GM20000 (cell line): ENCODE measurements around the gene USP13.
"Not testable (repeated sequence)": the region's sequence is repeated elsewhere in the genome, so short reads cannot be mapped to it uniquely, and the experiment has no call there.

Experiments
- DNase-seq: peaks from one replicate; pipeline ENCODE4 v3.0.0; 2012; ENCODE audit warnings: low spot score
- TF ChIP-seq, protein P1 (sequence below): IDR thresholded peaks from 2 replicates; pipeline ENCODE4 v1.5.1; 2012; ENCODE audit warnings: mild to moderate bottlenecking, control low read depth; ENCODE audit errors: extremely low read depth, missing control alignments

The USP13 gene

DNA sequence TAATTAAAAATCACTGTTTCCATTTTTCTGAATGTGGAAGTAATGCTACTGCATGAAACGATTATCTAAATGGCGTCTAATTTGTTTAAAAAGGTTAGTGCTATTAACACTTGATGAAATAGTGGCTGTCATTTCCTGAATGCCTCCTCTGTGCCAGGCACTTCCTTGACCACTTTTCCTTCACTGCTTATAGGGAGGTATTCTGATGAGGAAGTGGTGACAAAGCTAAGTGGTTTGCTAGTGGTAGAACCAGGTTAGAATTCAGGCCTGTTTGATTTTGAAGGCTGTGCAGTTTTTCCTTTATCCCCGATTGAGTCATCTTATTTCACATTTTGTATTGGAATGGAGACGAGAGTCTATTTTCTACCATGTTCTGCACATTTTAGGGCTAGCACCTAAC is 119.0 kb downstream of the USP13 start:
- TF ChIP-seq, protein P1, sequence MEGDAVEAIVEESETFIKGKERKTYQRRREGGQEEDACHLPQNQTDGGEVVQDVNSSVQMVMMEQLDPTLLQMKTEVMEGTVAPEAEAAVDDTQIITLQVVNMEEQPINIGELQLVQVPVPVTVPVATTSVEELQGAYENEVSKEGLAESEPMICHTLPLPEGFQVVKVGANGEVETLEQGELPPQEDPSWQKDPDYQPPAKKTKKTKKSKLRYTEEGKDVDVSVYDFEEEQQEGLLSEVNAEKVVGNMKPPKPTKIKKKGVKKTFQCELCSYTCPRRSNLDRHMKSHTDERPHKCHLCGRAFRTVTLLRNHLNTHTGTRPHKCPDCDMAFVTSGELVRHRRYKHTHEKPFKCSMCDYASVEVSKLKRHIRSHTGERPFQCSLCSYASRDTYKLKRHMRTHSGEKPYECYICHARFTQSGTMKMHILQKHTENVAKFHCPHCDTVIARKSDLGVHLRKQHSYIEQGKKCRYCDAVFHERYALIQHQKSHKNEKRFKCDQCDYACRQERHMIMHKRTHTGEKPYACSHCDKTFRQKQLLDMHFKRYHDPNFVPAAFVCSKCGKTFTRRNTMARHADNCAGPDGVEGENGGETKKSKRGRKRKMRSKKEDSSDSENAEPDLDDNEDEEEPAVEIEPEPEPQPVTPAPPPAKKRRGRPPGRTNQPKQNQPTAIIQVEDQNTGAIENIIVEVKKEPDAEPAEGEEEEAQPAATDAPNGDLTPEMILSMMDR, result no peak
- no peak for DNase-seq

DNA sequence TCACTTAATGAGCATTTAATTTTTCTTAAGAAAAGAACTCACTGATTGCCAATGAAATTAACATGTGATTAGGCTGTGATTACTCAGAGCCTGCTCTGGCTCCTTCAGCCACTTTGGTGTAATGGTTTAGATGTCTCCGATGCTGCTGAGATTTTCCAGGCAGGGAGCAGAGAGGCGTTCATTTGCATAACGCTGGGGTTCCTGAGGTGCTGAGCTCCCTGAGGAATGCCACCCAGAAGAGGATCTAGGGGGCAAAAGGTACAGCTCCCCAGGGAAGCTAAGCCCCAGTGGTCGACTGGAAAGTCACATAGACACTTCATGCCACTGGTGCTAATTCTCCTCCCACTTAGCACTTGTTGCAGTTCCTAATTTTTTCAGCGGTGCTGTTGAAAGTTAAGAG is 119.5 kb downstream of the USP13 start:
- TF ChIP-seq, protein P1, result no peak
- no peak for DNase-seq

DNA sequence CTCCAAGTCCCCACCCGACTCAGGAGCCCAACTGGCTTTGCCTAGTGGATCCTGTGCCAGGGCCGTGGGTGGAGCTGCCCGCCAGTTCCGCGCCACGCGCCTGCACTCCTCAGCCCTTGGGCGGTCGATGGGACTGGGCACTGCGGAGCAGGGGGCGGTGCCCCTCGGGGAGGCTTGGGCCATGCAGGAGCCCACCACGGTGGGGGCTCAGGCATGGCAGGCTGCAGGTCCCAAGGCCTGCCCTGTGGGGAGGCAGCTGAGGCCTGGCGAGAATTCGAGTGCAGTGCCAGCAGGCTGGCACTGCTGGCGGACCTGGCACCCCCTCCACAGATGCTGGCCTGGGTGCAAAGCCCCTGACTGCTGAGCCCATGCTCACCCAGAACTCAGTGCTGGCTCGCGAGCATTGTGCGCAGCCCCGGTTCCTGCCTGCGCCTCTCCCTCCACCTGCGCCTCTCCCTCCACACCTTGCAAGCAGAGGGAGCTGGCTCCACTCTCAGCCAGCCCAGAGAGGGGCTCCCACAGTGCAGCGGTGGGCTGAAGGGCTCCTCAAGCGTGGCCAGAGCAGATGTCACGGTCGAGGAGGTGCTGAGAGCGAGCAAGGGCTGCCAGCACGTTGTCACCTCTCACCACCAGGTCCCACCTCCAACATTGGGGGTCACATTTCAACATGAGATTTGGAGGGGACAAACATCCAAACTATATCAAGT is 122.7 kb downstream of the USP13 start:
- TF ChIP-seq, protein P1, result no peak
- no peak for DNase-seq

DNA sequence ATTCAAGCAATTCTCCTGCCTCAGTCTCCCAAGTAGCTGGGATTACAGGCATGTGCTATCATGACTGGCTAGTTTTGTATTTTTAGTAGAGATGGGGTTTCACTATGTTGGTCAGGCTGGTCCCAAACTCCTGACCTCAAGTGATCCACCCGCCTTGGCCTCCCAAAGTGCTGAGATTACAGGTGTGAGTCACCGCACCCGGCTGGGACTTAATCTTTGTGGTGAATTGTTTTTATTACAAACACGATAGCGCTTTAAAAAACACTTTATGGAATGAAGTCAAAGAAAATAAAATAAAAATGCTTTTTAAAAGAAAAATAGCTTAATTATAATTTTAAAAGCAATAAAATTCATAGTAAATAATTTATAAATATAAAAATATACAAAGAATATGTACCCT is 130.0 kb downstream of the USP13 start:
- not testable (repeated sequence) for DNase-seq

DNA sequence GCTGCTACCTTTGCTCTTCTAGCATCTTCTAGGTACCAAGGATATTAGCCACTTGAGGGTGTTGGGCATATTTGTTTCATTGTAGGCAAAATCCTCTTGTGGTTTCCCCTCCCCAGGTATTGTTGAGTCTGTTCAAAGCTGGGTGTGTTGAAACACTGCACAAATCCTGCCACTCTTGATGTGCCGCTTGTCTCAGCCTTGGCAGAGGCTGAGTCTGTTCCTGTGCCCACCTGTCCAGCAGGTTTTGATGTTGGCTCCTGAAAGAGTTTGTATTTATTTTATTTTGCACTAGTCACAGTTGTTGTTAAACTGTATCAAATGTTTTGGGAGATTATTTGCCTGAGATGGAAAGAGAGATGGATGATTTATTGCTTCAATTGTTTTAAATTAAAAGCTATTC is 136.2 kb downstream of the USP13 start:
- no peak for DNase-seq
- TF ChIP-seq, protein P1, result no peak

DNA sequence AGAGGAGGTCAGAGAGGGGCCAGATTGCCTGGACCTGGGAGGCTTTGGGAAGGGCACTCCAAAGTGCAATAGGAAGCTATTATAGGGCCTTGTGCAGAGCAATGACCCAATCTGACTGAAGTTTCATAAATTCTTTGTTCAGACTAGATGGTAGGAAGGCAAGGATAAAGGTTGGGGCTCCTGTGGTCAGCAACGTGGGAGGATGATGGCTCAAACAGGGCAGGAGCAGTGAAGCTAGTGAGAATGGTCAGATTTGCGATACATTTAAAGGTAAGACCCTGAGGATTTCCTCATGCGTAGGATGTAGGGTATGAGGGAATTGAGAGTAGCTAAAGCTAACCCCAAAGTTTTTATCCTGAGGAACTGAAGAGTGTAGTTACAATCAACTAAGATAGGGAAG is 139.0 kb downstream of the USP13 start:
- no peak for DNase-seq
- TF ChIP-seq, protein P1, result no peak

DNA sequence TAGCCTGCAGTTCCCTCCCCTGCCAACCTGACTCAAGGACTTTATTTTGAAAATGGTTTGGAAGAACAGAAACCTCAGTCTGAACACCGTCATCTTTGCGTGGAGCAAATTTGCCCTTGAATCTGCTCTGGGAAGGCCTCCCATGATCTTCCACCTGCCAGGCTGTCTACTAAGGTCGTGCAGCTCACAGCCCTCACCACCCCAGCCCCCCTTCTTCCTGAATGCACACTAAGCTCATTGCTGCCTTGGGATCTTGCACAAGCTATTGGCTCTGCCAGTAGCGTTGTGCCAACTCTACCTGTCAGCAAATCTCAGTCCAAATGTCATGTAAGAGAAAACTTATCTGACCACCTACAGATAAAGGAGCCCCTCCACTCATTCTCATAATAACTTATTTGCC is 141.5 kb downstream of the USP13 start:
- DNase-seq, result no peak
- TF ChIP-seq, protein P1, result no peak

DNA sequence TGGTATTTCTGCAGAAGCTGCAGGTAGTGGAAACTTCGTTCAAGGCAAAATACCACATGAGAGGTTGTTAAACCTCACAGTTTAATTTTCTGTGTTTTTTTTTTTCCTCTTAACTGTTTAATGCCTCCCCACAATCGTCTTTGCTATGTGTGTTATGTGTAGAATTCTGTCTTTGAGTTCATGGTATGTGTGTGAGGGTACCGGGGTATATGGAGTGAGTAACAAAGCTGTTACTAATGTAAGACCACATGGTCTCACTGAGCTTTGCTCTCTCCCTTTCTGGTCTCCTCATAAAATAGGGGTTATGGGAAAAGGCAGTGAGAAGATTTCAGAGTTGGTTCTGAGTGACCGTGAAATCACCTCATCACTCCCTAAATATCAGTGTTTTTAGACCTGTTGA is 143.6 kb downstream of the USP13 start:
- TF ChIP-seq, protein P1, result no peak
- DNase-seq, result no peak
